HepG2 (cell line): ENCODE data around the gene GNAI2. TPM values are rescaled to one million over a fixed set of nuclear protein-coding genes. Genes with fewer than 3 reads are reported as not detected.

Experiments used
- HINFP ChIP-seq: sonication (generic); formaldehyde crosslinking; IDR thresholded peaks from 2 replicates; pipeline ENCODE4 v1.4.0; 2020; ENCODE audit warnings: low read depth, mild to moderate bottlenecking, missing genetic modification reagents
- HNF4G ChIP-seq, 2 experiments: sonication (generic) in 1 of 2; formaldehyde crosslinking in 1 of 2; IDR thresholded peaks; 2 replicates each; pipeline versions ENCODE4 v1.4.0 to v1.6.1; 2011 to 2020; ENCODE audit warnings: borderline replicate concordance in 2 of 2, low read depth in 2 of 2, mild to moderate bottlenecking in 2 of 2, low read length in 1 of 2, missing genetic modification reagents in 1 of 2, moderate library complexity in 1 of 2
- PAX8 ChIP-seq: sonication (generic); formaldehyde crosslinking; IDR thresholded peaks from 2 replicates; pipeline ENCODE4 v1.8.0; 2022; ENCODE audit warnings: mild to moderate bottlenecking, missing genetic modification reagents, borderline replicate concordance
- PBX2 ChIP-seq: IDR thresholded peaks from 2 replicates; pipeline ENCODE4 v1.6.1; 2016; ENCODE audit warnings: control low read depth
- RFX3 ChIP-seq: IDR thresholded peaks from 2 replicates; pipeline ENCODE4 v1.6.1; 2016; ENCODE audit warnings: missing biosample characterization, missing genetic modification reagents
- SP4 ChIP-seq: sonication (generic); formaldehyde crosslinking; IDR thresholded peaks from 2 replicates; pipeline ENCODE4 v1.8.1; 2023; ENCODE audit warnings: mild to moderate bottlenecking, missing genetic modification reagents
- TCF7 ChIP-seq: sonication (generic); IDR thresholded peaks from 2 replicates; pipeline ENCODE4 v1.6.1; 2016; ENCODE audit warnings: antibody characterized with exemption, low read depth
- TP53 ChIP-seq: sonication (generic); formaldehyde crosslinking; conservative IDR thresholded peaks from 2 replicates; pipeline ENCODE4 v1.4.0; 2020; ENCODE audit warnings: missing genetic modification reagents
- ZEB1 ChIP-seq: IDR thresholded peaks from 2 replicates; pipeline ENCODE4 v1.6.1; 2012; ENCODE audit warnings: mild to moderate bottlenecking, low read depth, inconsistent platforms; ENCODE audit not compliant: insufficient replicate concordance
- ZNF20 ChIP-seq: sonication (generic); formaldehyde crosslinking; IDR thresholded peaks from 2 replicates; pipeline ENCODE4 v1.4.0; 2020; ENCODE audit warnings: mild to moderate bottlenecking, moderate library complexity, missing genetic modification reagents
- ZNF383 ChIP-seq: sonication (generic); formaldehyde crosslinking; IDR thresholded peaks from 2 replicates; pipeline ENCODE4 v1.4.0; 2020; ENCODE audit warnings: missing genetic modification reagents, mild to moderate bottlenecking, borderline replicate concordance
- ZNF761 ChIP-seq: sonication (generic); formaldehyde crosslinking; conservative IDR thresholded peaks from 2 replicates; pipeline ENCODE4 v1.4.0; 2020; ENCODE audit warnings: mild to moderate bottlenecking, missing genetic modification reagents
- polyA plus RNA-seq, 8 experiments: library from polyadenylated mRNA; depleted of rRNA in 3 of 8; stranded (reverse) in 7 of 8; unstranded in 1 of 8; fragments of >200 nt; fragmentation: Illumina TruSeq in 4 of 8; extraction: Trizol in 4 of 8; gene quantifications; 2 replicates each; pipeline versions ENCODE4 v1.2.1 to v1.2.3, GENCODE V29; 2011 to 2016; ENCODE audit warnings: low read depth in 4 of 8, missing spikeins in 1 of 8, mixed read lengths in 1 of 8; ENCODE audit not compliant: insufficient read depth in 1 of 8
- total RNA-seq, 5 experiments: library from RNA; depleted of rRNA; stranded (reverse); fragments of >200 nt; fragmentation: Illumina TruSeq; extraction: Trizol; gene quantifications; 2 replicates each; pipeline ENCODE4 v1.2.3, GENCODE V29; 2016; ENCODE audit warnings: low read depth in 1 of 5
- TF ChIP-seq, protein P1 (sequence below): IDR thresholded peaks from 2 replicates; pipeline ENCODE4 v1.6.1; 2016; ENCODE audit warnings: missing genetic modification reagents, missing compliant biosample characterization
- TF ChIP-seq, protein P2 (sequence below): sonication (generic); formaldehyde crosslinking; IDR thresholded peaks from 2 replicates; pipeline ENCODE4 v1.9.0; 2021; ENCODE audit warnings: missing genetic modification reagents, mild to moderate bottlenecking, borderline replicate concordance
- TF ChIP-seq, protein P3 (sequence below): sonication (generic); formaldehyde crosslinking; IDR thresholded peaks from 2 replicates; pipeline ENCODE4 v1.4.0; 2020; ENCODE audit warnings: missing genetic modification reagents
- TF ChIP-seq, protein P4 (sequence below): sonication (generic); formaldehyde crosslinking; IDR thresholded peaks from 2 replicates; pipeline ENCODE4 v1.4.0; 2020; ENCODE audit warnings: mild to moderate bottlenecking, missing genetic modification reagents, borderline replicate concordance

Gene GNAI2
- total and polyA plus RNA-seq, 2 of the 13 experiments (the other 11 are each of a cell fraction or from before 2014, with no cell fraction given) = 51.1 to 66.2 TPM

GRCh38 chr3:50302095-50303012 lies 66.3 kb downstream of the GNAI2 start (continued):
- TF ChIP-seq HINFP (CRISPR knock-in tag) = no peak
- no peak for TF ChIP-seq ZEB1
- TF ChIP-seq, protein P1, sequence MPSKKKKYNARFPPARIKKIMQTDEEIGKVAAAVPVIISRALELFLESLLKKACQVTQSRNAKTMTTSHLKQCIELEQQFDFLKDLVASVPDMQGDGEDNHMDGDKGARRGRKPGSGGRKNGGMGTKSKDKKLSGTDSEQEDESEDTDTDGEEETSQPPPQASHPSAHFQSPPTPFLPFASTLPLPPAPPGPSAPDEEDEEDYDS (CRISPR knock-in tag) = no peak
- no peak for TF ChIP-seq ZNF20 (CRISPR knock-in tag)
- no peak for TF ChIP-seq PAX8
- TF ChIP-seq, protein P2, sequence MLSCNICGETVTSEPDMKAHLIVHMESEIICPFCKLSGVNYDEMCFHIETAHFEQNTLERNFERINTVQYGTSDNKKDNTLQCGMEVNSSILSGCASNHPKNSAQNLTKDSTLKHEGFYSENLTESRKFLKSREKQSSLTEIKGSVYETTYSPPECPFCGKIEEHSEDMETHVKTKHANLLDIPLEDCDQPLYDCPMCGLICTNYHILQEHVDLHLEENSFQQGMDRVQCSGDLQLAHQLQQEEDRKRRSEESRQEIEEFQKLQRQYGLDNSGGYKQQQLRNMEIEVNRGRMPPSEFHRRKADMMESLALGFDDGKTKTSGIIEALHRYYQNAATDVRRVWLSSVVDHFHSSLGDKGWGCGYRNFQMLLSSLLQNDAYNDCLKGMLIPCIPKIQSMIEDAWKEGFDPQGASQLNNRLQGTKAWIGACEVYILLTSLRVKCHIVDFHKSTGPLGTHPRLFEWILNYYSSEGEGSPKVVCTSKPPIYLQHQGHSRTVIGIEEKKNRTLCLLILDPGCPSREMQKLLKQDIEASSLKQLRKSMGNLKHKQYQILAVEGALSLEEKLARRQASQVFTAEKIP (CRISPR knock-in tag) = no peak
- TF ChIP-seq RFX3 (CRISPR knock-in tag) = no peak
- peak; percentile 68; the same call in 1 of the 2 replicates for TF ChIP-seq SP4 (CRISPR knock-in tag)
- TF ChIP-seq, protein P3, sequence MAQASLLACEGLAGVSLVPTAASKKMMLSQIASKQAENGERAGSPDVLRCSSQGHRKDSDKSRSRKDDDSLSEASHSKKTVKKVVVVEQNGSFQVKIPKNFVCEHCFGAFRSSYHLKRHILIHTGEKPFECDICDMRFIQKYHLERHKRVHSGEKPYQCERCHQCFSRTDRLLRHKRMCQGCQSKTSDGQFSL = no peak
- TF ChIP-seq, protein P4, sequence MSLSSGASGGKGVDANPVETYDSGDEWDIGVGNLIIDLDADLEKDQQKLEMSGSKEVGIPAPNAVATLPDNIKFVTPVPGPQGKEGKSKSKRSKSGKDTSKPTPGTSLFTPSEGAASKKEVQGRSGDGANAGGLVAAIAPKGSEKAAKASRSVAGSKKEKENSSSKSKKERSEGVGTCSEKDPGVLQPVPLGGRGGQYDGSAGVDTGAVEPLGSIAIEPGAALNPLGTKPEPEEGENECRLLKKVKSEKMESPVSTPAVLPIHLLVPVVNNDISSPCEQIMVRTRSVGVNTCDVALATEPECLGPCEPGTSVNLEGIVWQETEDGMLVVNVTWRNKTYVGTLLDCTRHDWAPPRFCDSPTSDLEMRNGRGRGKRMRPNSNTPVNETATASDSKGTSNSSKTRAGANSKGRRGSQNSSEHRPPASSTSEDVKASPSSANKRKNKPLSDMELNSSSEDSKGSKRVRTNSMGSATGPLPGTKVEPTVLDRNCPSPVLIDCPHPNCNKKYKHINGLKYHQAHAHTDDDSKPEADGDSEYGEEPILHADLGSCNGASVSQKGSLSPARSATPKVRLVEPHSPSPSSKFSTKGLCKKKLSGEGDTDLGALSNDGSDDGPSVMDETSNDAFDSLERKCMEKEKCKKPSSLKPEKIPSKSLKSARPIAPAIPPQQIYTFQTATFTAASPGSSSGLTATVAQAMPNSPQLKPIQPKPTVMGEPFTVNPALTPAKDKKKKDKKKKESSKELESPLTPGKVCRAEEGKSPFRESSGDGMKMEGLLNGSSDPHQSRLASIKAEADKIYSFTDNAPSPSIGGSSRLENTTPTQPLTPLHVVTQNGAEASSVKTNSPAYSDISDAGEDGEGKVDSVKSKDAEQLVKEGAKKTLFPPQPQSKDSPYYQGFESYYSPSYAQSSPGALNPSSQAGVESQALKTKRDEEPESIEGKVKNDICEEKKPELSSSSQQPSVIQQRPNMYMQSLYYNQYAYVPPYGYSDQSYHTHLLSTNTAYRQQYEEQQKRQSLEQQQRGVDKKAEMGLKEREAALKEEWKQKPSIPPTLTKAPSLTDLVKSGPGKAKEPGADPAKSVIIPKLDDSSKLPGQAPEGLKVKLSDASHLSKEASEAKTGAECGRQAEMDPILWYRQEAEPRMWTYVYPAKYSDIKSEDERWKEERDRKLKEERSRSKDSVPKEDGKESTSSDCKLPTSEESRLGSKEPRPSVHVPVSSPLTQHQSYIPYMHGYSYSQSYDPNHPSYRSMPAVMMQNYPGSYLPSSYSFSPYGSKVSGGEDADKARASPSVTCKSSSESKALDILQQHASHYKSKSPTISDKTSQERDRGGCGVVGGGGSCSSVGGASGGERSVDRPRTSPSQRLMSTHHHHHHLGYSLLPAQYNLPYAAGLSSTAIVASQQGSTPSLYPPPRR = no peak
- no peak for TF ChIP-seq ZNF761
- TF ChIP-seq TP53 = no peak
- no peak for TF ChIP-seq HNF4G (IDR thresholded peaks at IDR 0.05; ENCODE audit: borderline replicate concordance, low read depth, low read length)
- TF ChIP-seq HNF4G (CRISPR knock-in tag; IDR thresholded peaks at IDR 0.05; ENCODE audit: borderline replicate concordance, low read depth) = no peak
- TF ChIP-seq TCF7 = no peak
- no peak for TF ChIP-seq PBX2
- no peak for TF ChIP-seq ZNF383 (CRISPR knock-in tag)
